GM21528 (cell line): Measurements from ENCODE around the gene ROR1.

Source experiments
- ATAC-seq: cut with Tn5 transposase; IDR thresholded peaks from one replicate; pipeline ENCODE4 v1.9.1; 2021; ENCODE audit warnings: mild to moderate bottlenecking, moderate library complexity; ENCODE audit not compliant: unreplicated experiment, low FRiP score

The ROR1 gene

DNA sequence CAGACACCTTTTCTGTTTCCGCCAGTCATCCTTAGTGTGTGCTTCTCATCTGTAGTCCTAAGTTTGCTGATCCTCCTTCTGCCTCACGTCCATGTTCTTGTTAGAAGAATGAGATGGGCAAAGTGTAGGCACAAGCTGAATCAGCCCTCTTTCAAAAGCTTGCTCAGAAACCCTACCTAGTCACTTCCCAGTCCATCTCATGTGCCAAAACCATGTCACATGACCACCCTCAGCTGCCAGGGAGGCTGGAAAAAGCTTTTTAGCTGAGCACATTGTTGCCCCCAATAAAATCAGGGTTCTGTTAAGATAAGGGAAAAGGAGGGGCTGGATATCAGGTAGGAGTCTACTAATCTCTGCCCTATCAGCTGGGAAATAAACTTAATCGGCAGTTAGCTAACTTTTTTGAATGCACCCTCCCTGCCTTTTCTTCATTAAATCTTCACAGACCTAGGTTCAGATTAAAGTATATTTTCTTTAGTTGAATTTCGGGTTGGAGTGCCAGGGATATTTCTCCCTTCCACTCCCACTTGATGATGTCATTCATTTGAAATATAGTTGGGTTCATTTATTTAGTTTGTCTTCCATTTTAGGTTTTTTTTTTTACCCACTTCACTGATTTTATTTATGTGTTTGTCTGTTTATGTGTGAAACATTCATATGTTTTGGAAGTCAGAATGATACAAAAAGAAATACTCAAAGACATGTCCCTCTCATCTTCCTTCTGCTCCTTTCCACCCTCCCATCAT lies 129.2 kb downstream of the ROR1 start:
- no peak for ATAC-seq

GRCh38 chr1:63903947-63904610 lies 130.3 kb downstream of the ROR1 start:
- ATAC-seq = no peak

DNA sequence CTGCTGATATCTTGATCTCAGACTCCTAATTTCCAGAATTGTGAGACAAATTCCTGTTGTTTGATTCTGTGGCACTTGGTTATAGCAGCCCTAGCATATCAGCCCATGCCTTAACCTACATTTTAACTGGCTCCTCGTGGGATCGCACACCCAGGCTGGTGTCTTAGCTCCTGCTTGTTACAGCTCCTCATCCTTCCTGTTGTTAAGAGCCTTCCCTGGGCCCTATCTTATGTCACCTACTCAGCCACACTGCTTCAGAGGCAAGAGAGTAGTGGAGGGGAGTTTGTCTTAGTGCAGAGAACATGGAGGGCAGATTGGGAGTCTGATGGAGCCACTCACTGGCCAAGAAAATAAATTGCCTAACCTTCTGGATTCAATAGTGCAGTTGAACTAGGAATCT lies 131.0 kb downstream of the ROR1 start:
- no peak for ATAC-seq

DNA sequence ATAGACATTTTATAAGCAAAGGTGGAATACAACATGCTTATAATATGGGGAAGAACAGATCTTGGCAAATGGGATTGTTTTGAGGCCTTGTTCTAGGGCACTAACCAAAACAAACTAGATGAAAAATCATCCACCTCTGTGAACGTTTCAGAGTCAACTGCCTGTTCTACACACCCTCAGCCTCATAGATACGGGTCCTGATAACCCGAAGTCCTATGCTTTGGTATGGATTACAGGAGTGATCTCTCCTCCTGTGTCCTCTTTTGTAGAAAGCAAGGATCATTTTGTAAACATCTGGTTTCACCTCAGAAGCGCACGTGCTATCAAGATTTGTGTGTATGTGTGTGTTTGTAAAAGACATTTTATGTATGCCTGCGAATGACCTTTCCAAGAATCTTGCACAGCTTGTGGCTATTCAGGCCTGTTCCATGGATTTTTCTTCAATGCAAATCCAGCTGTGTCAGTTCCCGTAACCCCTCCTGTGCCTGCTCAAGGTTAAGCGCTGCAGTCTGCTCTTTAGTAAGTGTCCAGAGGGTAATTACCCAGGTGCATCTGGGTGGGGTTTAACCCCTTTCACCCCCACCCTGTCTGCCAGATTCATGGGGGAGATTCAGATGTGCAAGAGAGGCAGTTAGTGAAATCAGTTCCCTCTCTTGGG lies 132.4 kb downstream of the ROR1 start:
- no peak for ATAC-seq

- no peak for ATAC-seq
Observed at GRCh38 chr1:63907051-63907450, 133.2 kb downstream of the ROR1 start.

GRCh38 chr1:63908016-63908415 lies 134.2 kb downstream of the ROR1 start:
- no peak for ATAC-seq

DNA sequence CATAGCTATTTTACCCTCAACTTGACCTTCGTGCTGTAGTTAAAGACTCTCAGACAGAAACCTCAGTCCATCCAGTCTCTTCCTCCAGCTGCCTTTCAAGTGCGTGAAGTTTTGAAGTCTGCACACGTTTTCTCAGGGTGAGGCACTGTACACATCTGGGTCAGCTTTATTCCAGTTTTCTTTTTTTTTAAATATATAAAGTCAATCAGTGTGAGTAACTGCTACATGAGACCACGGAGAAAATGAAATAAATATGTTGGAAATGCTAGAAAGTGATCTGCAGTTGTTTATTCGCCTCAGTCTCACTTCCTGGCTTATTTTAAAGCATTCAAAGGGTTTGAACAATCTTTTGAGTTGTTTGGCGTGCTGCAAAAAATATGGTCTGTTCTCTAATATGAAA lies 135.7 kb downstream of the ROR1 start:
- no peak for ATAC-seq

- no peak for ATAC-seq
Observed at GRCh38 chr1:63911049-63911448, 137.2 kb downstream of the ROR1 start.

DNA sequence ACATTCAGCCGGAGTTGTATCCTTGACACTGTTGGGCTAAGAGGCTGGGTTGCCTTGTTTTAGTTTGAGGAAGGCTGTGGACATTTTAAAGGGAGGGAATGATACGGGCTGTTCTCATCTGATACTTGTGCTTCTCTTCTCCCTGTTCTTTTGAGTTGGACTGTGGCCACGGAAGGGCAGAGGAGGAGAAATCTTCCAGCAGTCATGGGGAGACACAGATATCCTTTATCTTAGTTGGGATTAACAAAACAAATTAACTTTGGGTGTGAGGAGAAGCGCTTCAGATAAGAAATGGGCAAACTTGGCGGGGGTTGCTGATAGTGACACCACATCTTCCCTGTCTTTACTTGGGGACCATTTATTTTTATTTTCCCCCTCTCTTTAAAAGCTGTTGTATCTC lies 138.8 kb downstream of the ROR1 start:
- no peak for ATAC-seq

DNA sequence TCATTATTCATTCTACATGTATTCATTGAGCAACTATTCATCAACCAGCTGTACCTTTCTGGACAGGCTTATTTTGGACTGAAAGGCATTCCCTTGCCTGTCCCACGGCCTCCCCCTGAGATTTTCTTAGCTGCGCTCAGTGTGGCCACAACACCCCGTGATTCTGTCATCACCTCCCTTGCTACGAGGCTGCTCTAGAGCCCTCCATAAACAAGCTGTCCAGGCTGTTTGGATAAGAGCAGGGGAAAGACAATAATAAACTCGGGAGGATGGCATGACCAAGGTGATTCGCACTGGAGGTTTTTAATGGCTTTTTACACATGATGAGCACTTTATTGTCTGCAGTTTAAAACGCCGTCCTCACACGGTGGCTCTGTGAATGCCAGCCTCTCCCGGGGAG lies 139.7 kb downstream of the ROR1 start:
- no peak for ATAC-seq

DNA sequence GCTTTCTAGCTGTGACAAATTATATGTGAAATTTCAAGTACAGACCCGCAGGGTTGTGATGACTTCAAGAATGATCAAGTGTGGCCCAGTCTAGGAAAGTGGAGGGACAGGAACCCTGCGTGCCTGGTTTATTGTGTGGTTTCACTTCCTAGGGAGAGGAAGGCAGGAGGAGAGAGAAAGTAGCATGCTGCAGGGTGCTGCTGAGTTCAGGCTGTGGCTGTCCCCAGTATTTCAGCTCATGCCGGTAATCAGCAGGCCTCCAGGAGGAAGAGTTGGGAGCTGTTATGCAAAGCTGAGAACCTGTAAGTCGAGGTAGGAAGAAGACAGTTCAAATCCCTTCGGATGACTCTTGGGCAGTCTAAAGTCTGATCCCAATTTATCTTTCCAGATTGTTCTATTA lies 140.4 kb downstream of the ROR1 start:
- no peak for ATAC-seq

GRCh38 chr1:63914706-63915105 lies 140.9 kb downstream of the ROR1 start:
- no peak for ATAC-seq

- no peak for ATAC-seq
Observed at GRCh38 chr1:63915121-63915520, 141.3 kb downstream of the ROR1 start.

- no peak for ATAC-seq
Observed at GRCh38 chr1:63916485-63917360, 142.9 kb downstream of the ROR1 start.

GRCh38 chr1:63917571-63918417 lies 144.0 kb downstream of the ROR1 start:
- ATAC-seq = no peak

- no peak for ATAC-seq
Observed at GRCh38 chr1:63918418-63918945, 144.7 kb downstream of the ROR1 start.

GRCh38 chr1:63920154-63921117 lies 146.6 kb downstream of the ROR1 start:
- ATAC-seq = no peak

- no peak for ATAC-seq
Observed at GRCh38 chr1:63921359-63921758, 147.5 kb downstream of the ROR1 start.

GRCh38 chr1:63921802-63922201 lies 148.0 kb downstream of the ROR1 start:
- no peak for ATAC-seq
